MM.1S (cell line): ENCODE measurements around the gene CFAP73.

Source experiments
- EZH2 ChIP-seq: fragments of 300-600 bp; sonication (generic); optimal IDR thresholded peaks from 2 replicates; pipeline ENCODE3; 2017; ENCODE audit warnings: low read depth, mild to moderate bottlenecking, antibody characterized with exemption, low read length, mixed read lengths
- EZH2phosphoT487 ChIP-seq: fragments of 300-600 bp; sonication (generic); IDR thresholded peaks from 2 replicates; pipeline ENCODE4 v1.6.1; 2018; ENCODE audit warnings: antibody characterized with exemption, low read length
- TF ChIP-seq, protein P1 (sequence below): fragments of 300-600 bp; sonication (generic); IDR thresholded peaks from 2 replicates; pipeline ENCODE4 v1.5.1; 2016; ENCODE audit warnings: antibody characterized with exemption, low read length, mixed read lengths

DNA sequence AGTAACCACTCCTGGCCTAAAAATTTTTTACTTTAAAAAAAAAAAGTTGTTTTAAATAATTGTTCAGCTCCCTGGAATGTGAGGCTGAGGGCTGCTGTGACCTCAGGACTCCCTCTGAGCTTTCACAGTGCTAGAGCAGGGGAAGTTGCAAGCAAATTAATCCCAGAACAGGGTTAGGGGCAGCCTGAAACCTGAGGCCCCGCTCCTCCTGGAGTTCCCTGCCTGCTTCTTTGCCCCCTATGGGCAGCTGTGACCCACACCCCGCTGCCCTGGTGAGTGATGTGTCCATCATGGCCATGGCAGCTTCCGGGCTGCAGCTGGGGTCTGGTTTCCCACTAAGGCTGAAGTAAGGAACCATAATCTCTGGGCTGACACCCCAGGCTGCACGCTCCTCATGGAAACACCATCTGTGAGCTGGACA, 45.5 kb downstream of the CFAP73 start:
- TF ChIP-seq, protein P1, sequence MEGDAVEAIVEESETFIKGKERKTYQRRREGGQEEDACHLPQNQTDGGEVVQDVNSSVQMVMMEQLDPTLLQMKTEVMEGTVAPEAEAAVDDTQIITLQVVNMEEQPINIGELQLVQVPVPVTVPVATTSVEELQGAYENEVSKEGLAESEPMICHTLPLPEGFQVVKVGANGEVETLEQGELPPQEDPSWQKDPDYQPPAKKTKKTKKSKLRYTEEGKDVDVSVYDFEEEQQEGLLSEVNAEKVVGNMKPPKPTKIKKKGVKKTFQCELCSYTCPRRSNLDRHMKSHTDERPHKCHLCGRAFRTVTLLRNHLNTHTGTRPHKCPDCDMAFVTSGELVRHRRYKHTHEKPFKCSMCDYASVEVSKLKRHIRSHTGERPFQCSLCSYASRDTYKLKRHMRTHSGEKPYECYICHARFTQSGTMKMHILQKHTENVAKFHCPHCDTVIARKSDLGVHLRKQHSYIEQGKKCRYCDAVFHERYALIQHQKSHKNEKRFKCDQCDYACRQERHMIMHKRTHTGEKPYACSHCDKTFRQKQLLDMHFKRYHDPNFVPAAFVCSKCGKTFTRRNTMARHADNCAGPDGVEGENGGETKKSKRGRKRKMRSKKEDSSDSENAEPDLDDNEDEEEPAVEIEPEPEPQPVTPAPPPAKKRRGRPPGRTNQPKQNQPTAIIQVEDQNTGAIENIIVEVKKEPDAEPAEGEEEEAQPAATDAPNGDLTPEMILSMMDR: no peak
- TF ChIP-seq EZH2phosphoT487 (no peak), EZH2 (no peak)
